HCT116 (cell line): ENCODE data around the gene MAST4. TPM values are rescaled to one million over a fixed set of nuclear protein-coding genes. Genes with fewer than 3 reads are reported as not detected.

Experiments used
- ATAC-seq: fragments of 200-7000 bp; cut with Tn5 transposase; 2 replicates; pipeline ENCODE4 v1.9.1; 2020; ENCODE audit warnings: mild to moderate bottlenecking, moderate library complexity
- BruUV-seq: library from RNA; stranded (reverse); fragments of 400-500 nt; replicated peaks from 2 replicates; lab custom pipeline; 2021; lab: Mats Ljungman, UMichigan
- CTCF ChIA-PET: fragments of 300-600 bp; sonication (Branson Sonifier 250); formaldehyde crosslinking; loops from one replicate; lab custom pipeline; 2021; ENCODE audit warnings: antibody characterized with exemption; lab: Charles Lee
- POLR2A ChIA-PET: fragments of 300-600, 350-600 bp; sonication (Branson Sonifier 250); formaldehyde crosslinking; loops from one replicate; lab custom pipeline; 2021; ENCODE audit warnings: antibody characterized with exemption; lab: Charles Lee
- RAD21 ChIA-PET, 2 experiments: fragments of 300-600 bp; sonication (Branson Sonifier 250); formaldehyde crosslinking; loops; one replicate each; lab custom pipeline; 2023; ENCODE audit warnings: low total read pairs in 2 of 2; ENCODE audit not compliant: uncharacterized antibody in 2 of 2, unreplicated experiment in 2 of 2, low non-redundant PET in 1 of 2; lab: Charles Lee
- DNase-seq: peaks from one replicate; pipeline ENCODE4 v3.0.0-alpha.2; 2010; ENCODE audit warnings: low read depth, low spot score
- H2AFZ ChIP-seq: fragments of 200-600 bp; shearing (Covaris generic), sonication (generic); 2 replicates; pipeline ENCODE4 v1.6.1; 2017; ENCODE audit warnings: low read depth, mixed run types, mixed read lengths, antibody characterized with exemption, low read length; ENCODE audit not compliant: poor library complexity, severe bottlenecking
- H3K27ac ChIP-seq: 2 replicates; pipeline ENCODE4 v1.5.1; 2012; ENCODE audit warnings: low read depth, low read length
- H3K27me3 ChIP-seq: fragments of 200-600 bp; sonication (generic); 2 replicates; pipeline ENCODE4 v1.6.1; 2016; ENCODE audit warnings: mixed run types, low read length, mixed read lengths; ENCODE audit not compliant: insufficient read depth
- H3K36me3 ChIP-seq, 2 experiments: fragments of 200-500 bp in 1 of 2; fragments of 200-600 bp in 1 of 2; sonication (Bioruptor generic) in 1 of 2; sonication (generic) in 1 of 2; 2 replicates each; pipeline versions ENCODE4 v1.5.1 to v1.6.1; 2014 to 2016; ENCODE audit warnings: low read length in 2 of 2, inconsistent platforms in 1 of 2, mixed read lengths in 1 of 2, mixed run types in 1 of 2; ENCODE audit not compliant: insufficient read depth in 2 of 2, control insufficient read depth in 1 of 2
- H3K4me1 ChIP-seq, 2 experiments: fragments of 200-600 bp in 1 of 2; sonication (generic) in 1 of 2; 2 replicates each; pipeline versions ENCODE4 v1.5.1 to v1.6.1; 2012 to 2017; ENCODE audit warnings: low read length in 2 of 2, inconsistent platforms in 1 of 2, mild to moderate bottlenecking in 1 of 2, mixed read lengths in 1 of 2, mixed run types in 1 of 2, moderate library complexity in 1 of 2; ENCODE audit not compliant: insufficient read depth in 2 of 2, control insufficient read depth in 1 of 2
- H3K4me2 ChIP-seq: fragments of 200-600 bp; sonication (generic); 2 replicates; pipeline ENCODE4 v1.6.1; 2017; ENCODE audit warnings: mixed run types, low read length, mixed read lengths
- H3K4me3 ChIP-seq, 2 experiments: fragments of 200-600 bp in 1 of 2; sonication (generic) in 1 of 2; replicated peaks in 1 of 2; 2 replicates each; pipeline ENCODE4 v1.5.1; 2011 to 2016; ENCODE audit warnings: low read length in 2 of 2, control low read depth in 1 of 2, low read depth in 1 of 2, mild to moderate bottlenecking in 1 of 2, mixed read lengths in 1 of 2, mixed run types in 1 of 2
- H3K79me2 ChIP-seq: fragments of 200-600 bp; sonication (generic); 2 replicates; pipeline ENCODE4 v1.6.1; 2017; ENCODE audit warnings: mild to moderate bottlenecking, mixed run types, low read length, moderate library complexity, mixed read lengths; ENCODE audit not compliant: insufficient read depth
- H3K9ac ChIP-seq: fragments of 200-600 bp; sonication (generic); 2 replicates; pipeline ENCODE4 v1.6.1; 2016; ENCODE audit warnings: low read length, mixed read lengths
- H3K9me2 ChIP-seq: fragments of 200-600 bp; sonication (generic), shearing (Covaris generic); 2 replicates; pipeline ENCODE4 v1.6.1; 2017; ENCODE audit warnings: mixed run types, mild to moderate bottlenecking, moderate library complexity; ENCODE audit not compliant: insufficient read depth
- H3K9me3 ChIP-seq, 2 experiments: fragments of 200-500 bp in 1 of 2; fragments of 200-600 bp in 1 of 2; sonication (Bioruptor generic) in 1 of 2; sonication (generic) in 1 of 2; 2 replicates each; pipeline ENCODE4 v1.6.1; 2014 to 2017; ENCODE audit warnings: low read length in 2 of 2, mixed read lengths in 2 of 2, inconsistent platforms in 1 of 2, low read depth in 1 of 2, mild to moderate bottlenecking in 1 of 2, mixed run types in 1 of 2, moderate library complexity in 1 of 2; ENCODE audit not compliant: control insufficient read depth in 1 of 2, insufficient read depth in 1 of 2
- H4K20me1 ChIP-seq: fragments of 200-600 bp; sonication (generic), shearing (Covaris generic); 2 replicates; pipeline ENCODE4 v1.6.1; 2017; ENCODE audit warnings: mixed run types, mild to moderate bottlenecking, moderate library complexity; ENCODE audit not compliant: insufficient read depth
- ATF3 ChIP-seq: IDR thresholded peaks from 2 replicates; pipeline ENCODE4 v1.6.1; 2012
- CBX3 ChIP-seq: IDR thresholded peaks from 2 replicates; pipeline ENCODE4 v1.6.1; 2012; ENCODE audit warnings: low read depth
- CEBPB ChIP-seq: IDR thresholded peaks from 2 replicates; pipeline ENCODE4 v1.6.1; 2012; ENCODE audit warnings: low read depth
- EGR1 ChIP-seq: IDR thresholded peaks from 2 replicates; pipeline ENCODE4 v1.6.1; 2012; ENCODE audit warnings: low read depth
- ELF1 ChIP-seq: IDR thresholded peaks from 2 replicates; pipeline ENCODE4 v1.6.1; 2012; ENCODE audit warnings: low read depth, borderline replicate concordance
- EZH2phosphoT487 ChIP-seq: fragments of 200-600 bp; IDR thresholded peaks from 2 replicates; pipeline ENCODE4 v1.6.1; 2018; ENCODE audit warnings: antibody characterized with exemption, borderline replicate concordance
- FOSL1 ChIP-seq: IDR thresholded peaks from 2 replicates; pipeline ENCODE4 v1.6.1; 2012; ENCODE audit warnings: low read depth
- POLR2A ChIP-seq: IDR thresholded peaks from 2 replicates; pipeline ENCODE4 v1.7.0; 2011; ENCODE audit warnings: borderline replicate concordance; ENCODE audit not compliant: insufficient read depth, insufficient read length; ENCODE audit errors: extremely low read depth
- REST ChIP-seq: IDR thresholded peaks from 2 replicates; pipeline ENCODE4 v1.6.1; 2012; ENCODE audit warnings: low read depth
- SP1 ChIP-seq: IDR thresholded peaks from 2 replicates; pipeline ENCODE4 v1.6.1; 2012; ENCODE audit warnings: low read depth
- TCF7L2 ChIP-seq: IDR thresholded peaks from 2 replicates; pipeline ENCODE4 v1.7.0; 2011; ENCODE audit warnings: borderline replicate concordance, inconsistent platforms; ENCODE audit not compliant: insufficient read depth, insufficient read length; ENCODE audit errors: extremely low read depth
- YY1 ChIP-seq: IDR thresholded peaks from 2 replicates; pipeline ENCODE4 v1.6.1; 2011; ENCODE audit warnings: low read length, low read depth, moderate library complexity, mild to moderate bottlenecking; ENCODE audit not compliant: insufficient replicate concordance; ENCODE audit errors: extremely low read depth
- ZBTB33 ChIP-seq: IDR thresholded peaks from 2 replicates; pipeline ENCODE4 v1.6.1; 2011; ENCODE audit warnings: mild to moderate bottlenecking, low read length, moderate library complexity; ENCODE audit not compliant: insufficient replicate concordance; ENCODE audit errors: extremely low read depth
- ZFX ChIP-seq: fragments of 450-650 bp; IDR thresholded peaks from 2 replicates; pipeline ENCODE4 v1.6.1; 2017
- ZNF274 ChIP-seq: fragments of 200-500 bp; sonication (Bioruptor generic); IDR thresholded peaks from 2 replicates; pipeline ENCODE4 v1.6.1; 2014; ENCODE audit warnings: mild to moderate bottlenecking, low read depth, low read length, inconsistent platforms
- intact Hi-C: fragments of 100-400 bp; cut with micrococcal nuclease; formaldehyde crosslinking; loops from 2 replicates; pipeline ENCODE4 v1.10.0; 2022
- total RNA-seq: library from RNA; stranded (reverse); gene quantifications from one replicate; pipeline ENCODE4 v1.2.1, GENCODE V29; 2021; ENCODE audit not compliant: unreplicated experiment

The MAST4 gene
- total RNA-seq, 1 experiment from 2014 or later = 1.1 TPM

GRCh38 chr5:66603881-66604280 lies 7.7 kb downstream of the MAST4 start (continued):
- TF ChIP-seq CEBPB (no peak), TCF7L2 (no peak), ATF3 (no peak), FOSL1 (no peak), REST (no peak), ELF1 (no peak)

- Histone ChIP-seq H3K4me2 (no peak overlapping the region), H3K9me2 (no peaks in the 10 kb centered on the region), H4K20me1 (no peaks in the 10 kb centered on the region), H3K4me3 (no peak overlapping the region), H3K4me1 (no peaks in the 10 kb centered on the region), H3K27ac (no peak overlapping the region), H3K27me3 (peaks cover 68% of the 10 kb centered on the region), H3K9me3 (no peaks in the 10 kb centered on the region), H2AFZ (no peak overlapping the region), H3K9ac (no peak overlapping the region), H3K79me2 (no peaks in the 10 kb centered on the region), H3K36me3 (no peaks in the 10 kb centered on the region)
- no TSS peak for BruUV-seq
- intact Hi-C loops = no loop called here
- ChIA-PET CTCF (no interaction called here), RAD21 (no interaction called here), POLR2A (no interaction called here)
- DNase-seq (no peak), ATAC-seq (no peak)
- no peak for TF ChIP-seq YY1
- no peak for TF ChIP-seq EGR1
- no peak for TF ChIP-seq ZBTB33
- no peak for TF ChIP-seq POLR2A
- TF ChIP-seq SP1 = no peak
- no peak for TF ChIP-seq CBX3
- TF ChIP-seq ATF3 = no peak
- TF ChIP-seq REST = no peak
- no peak for TF ChIP-seq CEBPB
- TF ChIP-seq ZNF274 = no peak
- no peak for TF ChIP-seq ZFX
- TF ChIP-seq EZH2phosphoT487 = no peak
These were observed 10.5 kb downstream of the MAST4 start for GRCh38 chr5:66606713-66607112.
